GM19023 (cell line): ENCODE measurements around the gene SLC39A2.
"Not testable (repeated sequence)": the region's sequence is repeated elsewhere in the genome, so short reads cannot be mapped to it uniquely, and the experiment has no call there.

Experiments used
- ATAC-seq: cut with Tn5 transposase; IDR thresholded peaks from one replicate; pipeline ENCODE4 v1.9.1; 2021; ENCODE audit warnings: mild to moderate bottlenecking, moderate library complexity; ENCODE audit not compliant: unreplicated experiment

Gene SLC39A2

GRCh38 chr14:21024585-21025370, 25.7 kb downstream of the SLC39A2 start, which contains the start of gene NDRG2:
Gene NDRG2 (minus strand): TSS chr14:21025061. CDS start chr14:21023315, 1,746 bp downstream.
- peak; percentile 68 for ATAC-seq

- no peak for ATAC-seq
Observed at GRCh38 chr14:21025371-21026273, 26.5 kb downstream of the SLC39A2 start.

- no peak for ATAC-seq
Observed at GRCh38 chr14:21026274-21026987, 27.3 kb downstream of the SLC39A2 start.

GRCh38 chr14:21026988-21027315, 27.9 kb downstream of the SLC39A2 start:
- no peak for ATAC-seq

- ATAC-seq: no peak
Observed at GRCh38 chr14:21029917-21030316, 30.8 kb downstream of the SLC39A2 start, which contains the start of gene TPPP2. Gene TPPP2 (plus strand): TSS chr14:21030217. CDS start chr14:21030582, 365 bp downstream.

GRCh38 chr14:21030531-21030930, 31.4 kb downstream of the SLC39A2 start:
- no peak for ATAC-seq

- ATAC-seq: no peak
Observed at GRCh38 chr14:21032326-21033132, 33.4 kb downstream of the SLC39A2 start.

- ATAC-seq: no peak
Observed at GRCh38 chr14:21033133-21033698, 34.1 kb downstream of the SLC39A2 start.

GRCh38 chr14:21034707-21035106, 35.6 kb downstream of the SLC39A2 start, which contains the start of gene RNASE13:
Gene RNASE13 (minus strand): TSS chr14:21034807. CDS start chr14:21034288, 519 bp downstream.
- ATAC-seq: no peak

GRCh38 chr14:21036751-21037150, 37.7 kb downstream of the SLC39A2 start:
- ATAC-seq: no peak

- ATAC-seq: no peak
Observed at GRCh38 chr14:21037156-21037555, 38.1 kb downstream of the SLC39A2 start.

- ATAC-seq: no peak
Observed at GRCh38 chr14:21038441-21039422, 39.6 kb downstream of the SLC39A2 start.

- no peak for ATAC-seq
Observed at GRCh38 chr14:21039585-21040369, 40.7 kb downstream of the SLC39A2 start.

- no peak for ATAC-seq
Observed at GRCh38 chr14:21040370-21040925, 41.4 kb downstream of the SLC39A2 start.

GRCh38 chr14:21040941-21041340, 41.8 kb downstream of the SLC39A2 start:
- not testable (repeated sequence) for ATAC-seq

- ATAC-seq: no peak
Observed at GRCh38 chr14:21041676-21042433, 42.8 kb downstream of the SLC39A2 start, which contains the start of gene RNASE7. Gene RNASE7 (plus strand): TSS chr14:21042362. CDS start chr14:21042993, 631 bp downstream.

GRCh38 chr14:21042918-21043317, 43.8 kb downstream of the SLC39A2 start:
- no peak for ATAC-seq
